MCF 10A (cell line): ENCODE data around the gene TBC1D2B. TPM values are rescaled to one million over a fixed set of nuclear protein-coding genes. Genes with fewer than 3 reads are reported as not detected.

Experiments
- BruUV-seq: library from RNA; stranded (reverse); fragments of 400-500 nt; replicated peaks from 2 replicates; lab custom pipeline; 2021; lab: Mats Ljungman, UMichigan
- CTCF ChIA-PET: fragments of 300-600 bp; sonication (Branson Sonifier 250); formaldehyde crosslinking; extraction: SDS; loops from one replicate; lab custom pipeline; 2021; ENCODE audit warnings: antibody characterized with exemption, inconsistent platforms; lab: Yijun Ruan, JAX
- POLR2A ChIA-PET: fragments of 300-600, 350-650 bp; sonication (Branson Sonifier 250); formaldehyde crosslinking; extraction: SDS; loops from one replicate; lab custom pipeline; 2020; ENCODE audit warnings: antibody characterized with exemption, inconsistent platforms; lab: Yijun Ruan, JAX
- DNase-seq: peaks from one replicate; pipeline ENCODE4 v3.0.0-alpha.2; 2018; ENCODE audit not compliant: unreplicated experiment
- H3K27ac Mint-ChIP-seq: one replicate; pipeline ENCODE4 v1.8.0; 2022; ENCODE audit warnings: mild to moderate bottlenecking, low read depth, mixed read lengths; ENCODE audit not compliant: unreplicated experiment
- H3K27me3 Mint-ChIP-seq: one replicate; pipeline ENCODE4 v1.8.0; 2022; ENCODE audit warnings: mixed read lengths; ENCODE audit not compliant: insufficient read depth, unreplicated experiment
- H3K36me3 Mint-ChIP-seq: one replicate; pipeline ENCODE4 v1.8.0; 2022; ENCODE audit warnings: mild to moderate bottlenecking, moderate library complexity, mixed read lengths; ENCODE audit not compliant: insufficient read depth, unreplicated experiment
- H3K4me1 Mint-ChIP-seq: one replicate; pipeline ENCODE4 v1.8.0; 2022; ENCODE audit warnings: mixed read lengths; ENCODE audit not compliant: insufficient read depth, unreplicated experiment
- H3K4me3 Mint-ChIP-seq: one replicate; pipeline ENCODE4 v1.8.0; 2022; ENCODE audit warnings: mild to moderate bottlenecking, moderate library complexity, mixed read lengths; ENCODE audit not compliant: unreplicated experiment
- H3K9me3 Mint-ChIP-seq: one replicate; pipeline ENCODE4 v1.8.0; 2022; ENCODE audit warnings: mixed read lengths; ENCODE audit not compliant: unreplicated experiment
- CTCF ChIP-seq: fragments of 200-600 bp; IDR thresholded peaks from one replicate; pipeline ENCODE4 v1.8.0; 2022; ENCODE audit warnings: antibody characterized with exemption, mild to moderate bottlenecking; ENCODE audit not compliant: unreplicated experiment
- intact Hi-C: fragments of 100-400 bp; cut with micrococcal nuclease; formaldehyde crosslinking; loops from 2 replicates; pipeline ENCODE4 v1.14.1; 2022
- total RNA-seq: library from RNA; stranded (reverse); gene quantifications from 2 replicates; pipeline ENCODE4 v1.2.3, GENCODE V29; 2022

Gene TBC1D2B
- total RNA-seq, 1 experiment from 2014 or later: 21.2 TPM

GRCh38 chr15:78083687-78084448 lies 6.4 kb upstream of the TBC1D2B start:
- Mint-ChIP-seq H3K36me3 (no peaks in the 10 kb centered on the region), H3K27me3 (no peaks in the 10 kb centered on the region), H3K27ac (no peak overlapping the region), H3K4me3 (no peak overlapping the region), H3K9me3 (no peaks in the 10 kb centered on the region), H3K4me1 (no peaks in the 10 kb centered on the region)
- no peak for DNase-seq
- ChIA-PET CTCF (interaction anchor here (0.6 to 1.6 kb wide), 3 partner anchors 8 to 125 kb away, joined by 3 to 8 read pairs (median 3); no protein-coding TSS in a partner anchor), POLR2A (interaction anchor here (1.1 kb wide), 1 partner anchor 16 kb away, joined by 3 read pairs; no protein-coding TSS in a partner anchor)
- no peak for TF ChIP-seq CTCF
- no TSS peak for BruUV-seq
- intact Hi-C loops: no loop called here

GRCh38 chr15:78083186-78083585 lies 5.7 kb upstream of the TBC1D2B start:
- intact Hi-C loops: no loop called here
- H3K36me3 Mint-ChIP-seq: no peaks in the 10 kb centered on the region
- no peaks in the 10 kb centered on the region for H3K9me3 Mint-ChIP-seq
- BruUV-seq: no TSS peak
- POLR2A ChIA-PET: interaction anchor here (1.1 kb wide), 1 partner anchor 15 kb away, joined by 3 read pairs; no protein-coding TSS in a partner anchor
- no peaks in the 10 kb centered on the region for H3K4me1 Mint-ChIP-seq
- no peak for DNase-seq
- no peak overlapping the region for H3K4me3 Mint-ChIP-seq
- H3K27me3 Mint-ChIP-seq: no peaks in the 10 kb centered on the region
- no peak for TF ChIP-seq CTCF
- no peak overlapping the region for H3K27ac Mint-ChIP-seq
- CTCF ChIA-PET: interaction anchor here (0.6 to 1.6 kb wide), 2 partner anchors 119 to 155 kb away, joined by 3 to 5 read pairs; no protein-coding TSS in a partner anchor

GRCh38 chr15:78082743-78083110 lies 5.2 kb upstream of the TBC1D2B start:
- no peaks in the 10 kb centered on the region for H3K4me1 Mint-ChIP-seq
- CTCF ChIA-PET: interaction anchor here (0.6 to 1.6 kb wide), 4 partner anchors 24 to 1513 kb away, joined by 3 to 5 read pairs (median 4); no protein-coding TSS in a partner anchor
- no peaks in the 10 kb centered on the region for H3K36me3 Mint-ChIP-seq
- DNase-seq: no peak
- no peak overlapping the region for H3K4me3 Mint-ChIP-seq
- H3K9me3 Mint-ChIP-seq: no peaks in the 10 kb centered on the region
- intact Hi-C loops: no loop called here
- no peak overlapping the region for H3K27ac Mint-ChIP-seq
- no peaks in the 10 kb centered on the region for H3K27me3 Mint-ChIP-seq
- POLR2A ChIA-PET: interaction anchor here (0.6 kb wide), 1 partner anchor 19 kb away, joined by 3 read pairs; no protein-coding TSS in a partner anchor
- no TSS peak for BruUV-seq
- no peak for TF ChIP-seq CTCF

GRCh38 chr15:78082106-78082742 lies 4.7 kb upstream of the TBC1D2B start:
- H3K36me3 Mint-ChIP-seq: no peaks in the 10 kb centered on the region
- ChIA-PET POLR2A (interaction anchor here (0.6 kb wide), 1 partner anchor 20 kb away, joined by 3 read pairs; no protein-coding TSS in a partner anchor), CTCF (interaction anchor here (0.6 to 1.7 kb wide), 5 partner anchors 23 to 1514 kb away, joined by 3 to 7 read pairs (median 4); no protein-coding TSS in a partner anchor)
- no peak overlapping the region for H3K4me3 Mint-ChIP-seq
- intact Hi-C loops: no loop called here
- H3K4me1 Mint-ChIP-seq: no peaks in the 10 kb centered on the region
- no peaks in the 10 kb centered on the region for H3K9me3 Mint-ChIP-seq
- peak; percentile 40 for DNase-seq
- no peak for TF ChIP-seq CTCF
- BruUV-seq: no TSS peak
- no peak overlapping the region for H3K27ac Mint-ChIP-seq
- no peaks in the 10 kb centered on the region for H3K27me3 Mint-ChIP-seq
